HCT116 (cell line): ENCODE data around the gene MICAL3. TPM values are rescaled to one million over a fixed set of nuclear protein-coding genes. Genes with fewer than 3 reads are reported as not detected.

ENCODE experiments used
- ATAC-seq: fragments of 200-7000 bp; cut with Tn5 transposase; 2 replicates; pipeline ENCODE4 v1.9.1; 2020; ENCODE audit warnings: mild to moderate bottlenecking, moderate library complexity
- BruUV-seq: library from RNA; stranded (reverse); fragments of 400-500 nt; replicated peaks from 2 replicates; lab custom pipeline; 2021; lab: Mats Ljungman, UMichigan
- CTCF ChIA-PET: fragments of 300-600 bp; sonication (Branson Sonifier 250); formaldehyde crosslinking; loops from one replicate; lab custom pipeline; 2021; ENCODE audit warnings: antibody characterized with exemption; lab: Charles Lee
- POLR2A ChIA-PET: fragments of 300-600, 350-600 bp; sonication (Branson Sonifier 250); formaldehyde crosslinking; loops from one replicate; lab custom pipeline; 2021; ENCODE audit warnings: antibody characterized with exemption; lab: Charles Lee
- RAD21 ChIA-PET, 2 experiments: fragments of 300-600 bp; sonication (Branson Sonifier 250); formaldehyde crosslinking; loops; one replicate each; lab custom pipeline; 2023; ENCODE audit warnings: low total read pairs in 2 of 2; ENCODE audit not compliant: uncharacterized antibody in 2 of 2, unreplicated experiment in 2 of 2, low non-redundant PET in 1 of 2; lab: Charles Lee
- DNase-seq: peaks from one replicate; pipeline ENCODE4 v3.0.0-alpha.2; 2010; ENCODE audit warnings: low read depth, low spot score
- H2AFZ ChIP-seq: fragments of 200-600 bp; shearing (Covaris generic), sonication (generic); 2 replicates; pipeline ENCODE4 v1.6.1; 2017; ENCODE audit warnings: low read depth, mixed run types, mixed read lengths, antibody characterized with exemption, low read length; ENCODE audit not compliant: poor library complexity, severe bottlenecking
- H3K27ac ChIP-seq: 2 replicates; pipeline ENCODE4 v1.5.1; 2012; ENCODE audit warnings: low read depth, low read length
- H3K27me3 ChIP-seq: fragments of 200-600 bp; sonication (generic); 2 replicates; pipeline ENCODE4 v1.6.1; 2016; ENCODE audit warnings: mixed run types, low read length, mixed read lengths; ENCODE audit not compliant: insufficient read depth
- H3K36me3 ChIP-seq, 2 experiments: fragments of 200-500 bp in 1 of 2; fragments of 200-600 bp in 1 of 2; sonication (Bioruptor generic) in 1 of 2; sonication (generic) in 1 of 2; 2 replicates each; pipeline versions ENCODE4 v1.5.1 to v1.6.1; 2014 to 2016; ENCODE audit warnings: low read length in 2 of 2, inconsistent platforms in 1 of 2, mixed read lengths in 1 of 2, mixed run types in 1 of 2; ENCODE audit not compliant: insufficient read depth in 2 of 2, control insufficient read depth in 1 of 2
- H3K4me1 ChIP-seq, 2 experiments: fragments of 200-600 bp in 1 of 2; sonication (generic) in 1 of 2; 2 replicates each; pipeline versions ENCODE4 v1.5.1 to v1.6.1; 2012 to 2017; ENCODE audit warnings: low read length in 2 of 2, inconsistent platforms in 1 of 2, mild to moderate bottlenecking in 1 of 2, mixed read lengths in 1 of 2, mixed run types in 1 of 2, moderate library complexity in 1 of 2; ENCODE audit not compliant: insufficient read depth in 2 of 2, control insufficient read depth in 1 of 2
- H3K4me2 ChIP-seq: fragments of 200-600 bp; sonication (generic); 2 replicates; pipeline ENCODE4 v1.6.1; 2017; ENCODE audit warnings: mixed run types, low read length, mixed read lengths
- H3K4me3 ChIP-seq, 2 experiments: fragments of 200-600 bp in 1 of 2; sonication (generic) in 1 of 2; replicated peaks in 1 of 2; 2 replicates each; pipeline ENCODE4 v1.5.1; 2011 to 2016; ENCODE audit warnings: low read length in 2 of 2, control low read depth in 1 of 2, low read depth in 1 of 2, mild to moderate bottlenecking in 1 of 2, mixed read lengths in 1 of 2, mixed run types in 1 of 2
- H3K79me2 ChIP-seq: fragments of 200-600 bp; sonication (generic); 2 replicates; pipeline ENCODE4 v1.6.1; 2017; ENCODE audit warnings: mild to moderate bottlenecking, mixed run types, low read length, moderate library complexity, mixed read lengths; ENCODE audit not compliant: insufficient read depth
- H3K9ac ChIP-seq: fragments of 200-600 bp; sonication (generic); 2 replicates; pipeline ENCODE4 v1.6.1; 2016; ENCODE audit warnings: low read length, mixed read lengths
- H3K9me2 ChIP-seq: fragments of 200-600 bp; sonication (generic), shearing (Covaris generic); 2 replicates; pipeline ENCODE4 v1.6.1; 2017; ENCODE audit warnings: mixed run types, mild to moderate bottlenecking, moderate library complexity; ENCODE audit not compliant: insufficient read depth
- H3K9me3 ChIP-seq, 2 experiments: fragments of 200-500 bp in 1 of 2; fragments of 200-600 bp in 1 of 2; sonication (Bioruptor generic) in 1 of 2; sonication (generic) in 1 of 2; 2 replicates each; pipeline ENCODE4 v1.6.1; 2014 to 2017; ENCODE audit warnings: low read length in 2 of 2, mixed read lengths in 2 of 2, inconsistent platforms in 1 of 2, low read depth in 1 of 2, mild to moderate bottlenecking in 1 of 2, mixed run types in 1 of 2, moderate library complexity in 1 of 2; ENCODE audit not compliant: control insufficient read depth in 1 of 2, insufficient read depth in 1 of 2
- H4K20me1 ChIP-seq: fragments of 200-600 bp; sonication (generic), shearing (Covaris generic); 2 replicates; pipeline ENCODE4 v1.6.1; 2017; ENCODE audit warnings: mixed run types, mild to moderate bottlenecking, moderate library complexity; ENCODE audit not compliant: insufficient read depth
- CBX3 ChIP-seq: IDR thresholded peaks from 2 replicates; pipeline ENCODE4 v1.6.1; 2012; ENCODE audit warnings: low read depth
- CEBPB ChIP-seq: IDR thresholded peaks from 2 replicates; pipeline ENCODE4 v1.6.1; 2012; ENCODE audit warnings: low read depth
- EZH2phosphoT487 ChIP-seq: fragments of 200-600 bp; IDR thresholded peaks from 2 replicates; pipeline ENCODE4 v1.6.1; 2018; ENCODE audit warnings: antibody characterized with exemption, borderline replicate concordance
- FOSL1 ChIP-seq: IDR thresholded peaks from 2 replicates; pipeline ENCODE4 v1.6.1; 2012; ENCODE audit warnings: low read depth
- JUND ChIP-seq: IDR thresholded peaks from 2 replicates; pipeline ENCODE4 v1.6.1; 2012
- RAD21 ChIP-seq: IDR thresholded peaks from 2 replicates; pipeline ENCODE4 v1.6.1; 2012; ENCODE audit warnings: low read depth, mild to moderate bottlenecking
- SIN3A ChIP-seq: IDR thresholded peaks from 2 replicates; pipeline ENCODE4 v1.6.1; 2012; ENCODE audit warnings: low read depth
- intact Hi-C: fragments of 100-400 bp; cut with micrococcal nuclease; formaldehyde crosslinking; loops from 2 replicates; pipeline ENCODE4 v1.10.0; 2022
- total RNA-seq: library from RNA; stranded (reverse); gene quantifications from one replicate; pipeline ENCODE4 v1.2.1, GENCODE V29; 2021; ENCODE audit not compliant: unreplicated experiment
- TF ChIP-seq, protein P1 (sequence below), 3 experiments: fragments of 200-600 bp in 1 of 3; sonication (generic) in 1 of 3; IDR thresholded peaks in 2 of 3; conservative IDR thresholded peaks in 1 of 3; 2 replicates each; pipeline ENCODE4 v1.5.1; 2012 to 2017; ENCODE audit warnings: low read depth in 2 of 3, low read length in 2 of 3, antibody characterized with exemption in 1 of 3, borderline replicate concordance in 1 of 3, control low read depth in 1 of 3, mild to moderate bottlenecking in 1 of 3, mixed read lengths in 1 of 3, mixed run types in 1 of 3, moderate library complexity in 1 of 3; ENCODE audit not compliant: insufficient read depth in 1 of 3
- TF ChIP-seq, protein P2 (sequence below): IDR thresholded peaks from 2 replicates; pipeline ENCODE4 v1.6.1; 2012
- TF ChIP-seq, protein P3 (sequence below): IDR thresholded peaks from 2 replicates; pipeline ENCODE4 v1.6.1; 2012; ENCODE audit warnings: low read depth

Gene MICAL3
- total RNA-seq, 1 experiment from 2014 or later = 30.8 TPM

DNA sequence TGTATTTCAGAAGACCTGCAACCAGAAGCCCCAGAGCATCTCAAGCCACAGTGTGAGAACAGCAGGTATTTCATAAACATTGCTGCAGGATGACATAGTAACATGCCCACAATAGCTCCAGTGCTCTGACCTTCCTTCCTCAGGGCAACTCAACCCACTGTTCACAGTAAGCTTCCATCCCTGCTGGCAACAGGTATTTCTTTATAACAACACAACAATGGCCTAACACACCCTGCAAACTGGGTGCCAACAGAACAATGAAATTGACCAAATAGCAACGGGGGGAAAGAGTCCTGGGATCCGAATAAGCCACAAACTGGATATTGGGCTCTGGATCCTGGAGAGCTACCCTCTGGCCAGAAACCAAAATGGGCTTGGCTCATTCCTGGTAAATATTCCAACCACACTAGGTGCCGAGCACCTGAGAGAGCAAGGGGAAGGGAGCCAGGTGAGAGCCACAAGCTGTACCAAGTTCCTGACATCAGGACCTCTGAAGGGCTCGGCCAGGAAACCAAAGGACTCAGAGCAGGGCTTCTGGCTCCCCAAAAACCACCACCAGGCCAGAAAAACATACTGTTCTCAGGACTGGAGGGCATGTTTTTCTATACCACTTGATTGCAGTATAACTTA, 99.5 kb downstream of the MICAL3 start:
- no peak overlapping the region for H3K4me2 ChIP-seq
- peaks cover 88% of the 10 kb centered on the region for H3K79me2 ChIP-seq
- H3K36me3 ChIP-seq = no peaks in the 10 kb centered on the region
- H3K27ac ChIP-seq = no peak overlapping the region
- no peak overlapping the region for H3K9ac ChIP-seq
- peaks cover 23 to 46% of the 10 kb centered on the region in 2 experiments for H3K4me1 ChIP-seq
- RAD21 ChIA-PET = no interaction called here
- DNase-seq = no peak
- H3K9me2 ChIP-seq = no peaks in the 10 kb centered on the region
- H4K20me1 ChIP-seq = peaks cover 14% of the 10 kb centered on the region; the same call in 1 of the 2 replicates
- ATAC-seq = no peak
- no peaks in the 10 kb centered on the region for H3K9me3 ChIP-seq
- POLR2A ChIA-PET = no interaction called here
- H3K27me3 ChIP-seq = no peaks in the 10 kb centered on the region
- H3K4me3 ChIP-seq = no peak overlapping the region
- CTCF ChIA-PET = interaction anchor here (0.9 kb wide), 1 partner anchor 76 kb away, joined by 3 read pairs; no protein-coding TSS in a partner anchor
- BruUV-seq = no TSS peak
- no peak overlapping the region for H2AFZ ChIP-seq
- no peak for TF ChIP-seq FOSL1
- TF ChIP-seq, protein P1, sequence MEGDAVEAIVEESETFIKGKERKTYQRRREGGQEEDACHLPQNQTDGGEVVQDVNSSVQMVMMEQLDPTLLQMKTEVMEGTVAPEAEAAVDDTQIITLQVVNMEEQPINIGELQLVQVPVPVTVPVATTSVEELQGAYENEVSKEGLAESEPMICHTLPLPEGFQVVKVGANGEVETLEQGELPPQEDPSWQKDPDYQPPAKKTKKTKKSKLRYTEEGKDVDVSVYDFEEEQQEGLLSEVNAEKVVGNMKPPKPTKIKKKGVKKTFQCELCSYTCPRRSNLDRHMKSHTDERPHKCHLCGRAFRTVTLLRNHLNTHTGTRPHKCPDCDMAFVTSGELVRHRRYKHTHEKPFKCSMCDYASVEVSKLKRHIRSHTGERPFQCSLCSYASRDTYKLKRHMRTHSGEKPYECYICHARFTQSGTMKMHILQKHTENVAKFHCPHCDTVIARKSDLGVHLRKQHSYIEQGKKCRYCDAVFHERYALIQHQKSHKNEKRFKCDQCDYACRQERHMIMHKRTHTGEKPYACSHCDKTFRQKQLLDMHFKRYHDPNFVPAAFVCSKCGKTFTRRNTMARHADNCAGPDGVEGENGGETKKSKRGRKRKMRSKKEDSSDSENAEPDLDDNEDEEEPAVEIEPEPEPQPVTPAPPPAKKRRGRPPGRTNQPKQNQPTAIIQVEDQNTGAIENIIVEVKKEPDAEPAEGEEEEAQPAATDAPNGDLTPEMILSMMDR (IDR thresholded peaks at IDR 0.05 in 2 of 3, conservative IDR thresholded peaks at IDR 0.05 in 1 of 3; ENCODE audit: borderline replicate concordance in 1 of 3, insufficient read depth in 1 of 3, low read depth in 2 of 3, low read length in 2 of 3) = no peak
- intact Hi-C loops = loop anchor here (1.0 kb wide), 1 partner anchor 24 kb away; no protein-coding TSS in a partner anchor

DNA sequence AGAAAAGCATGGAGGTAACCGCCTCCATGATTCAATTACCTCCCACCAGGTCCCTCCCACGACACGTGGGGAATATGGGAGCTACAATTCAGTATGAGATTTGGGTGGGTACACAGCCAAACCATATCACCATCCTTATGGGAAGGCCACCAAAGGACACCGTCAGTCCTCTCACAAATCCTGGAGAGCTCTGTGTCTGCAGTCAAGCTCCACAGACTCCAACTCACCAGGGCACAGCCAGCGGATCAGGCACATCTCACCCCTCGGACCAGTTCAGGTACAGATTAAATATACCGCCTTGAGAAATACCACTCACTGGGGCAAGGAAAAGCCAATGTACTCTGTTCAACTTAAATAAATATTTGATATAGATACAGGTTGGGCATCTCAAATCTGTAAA, 100.3 kb downstream of the MICAL3 start:
- Histone ChIP-seq H3K9me3 (no peaks in the 10 kb centered on the region), H3K4me2 (no peak overlapping the region), H3K4me3 (no peak overlapping the region), H4K20me1 (peaks cover 18% of the 10 kb centered on the region; the same call in 1 of the 2 replicates), H3K9ac (no peak overlapping the region), H3K79me2 (peaks cover 88% of the 10 kb centered on the region), H3K36me3 (no peaks in the 10 kb centered on the region), H3K27me3 (no peaks in the 10 kb centered on the region), H2AFZ (no peak overlapping the region), H3K27ac (no peak overlapping the region), H3K9me2 (no peaks in the 10 kb centered on the region), H3K4me1 (peaks cover 24 to 53% of the 10 kb centered on the region in 2 experiments)
- ChIA-PET POLR2A (interaction anchor here (0.6 kb wide), 1 partner anchor 50 kb away, joined by 3 read pairs; no protein-coding TSS in a partner anchor), RAD21 (no interaction called here), CTCF (interaction anchor here (0.9 kb wide), 1 partner anchor 76 kb away, joined by 3 read pairs; no protein-coding TSS in a partner anchor)
- ATAC-seq = no peak
- BruUV-seq = no TSS peak
- no peak for DNase-seq
- intact Hi-C loops = no loop called here
- TF ChIP-seq CEBPB (no peak), RAD21 (no peak), CBX3 (no peak), JUND (no peak), FOSL1 (no peak), EZH2phosphoT487 (no peak), SIN3A (no peak)
- TF ChIP-seq, protein P2, sequence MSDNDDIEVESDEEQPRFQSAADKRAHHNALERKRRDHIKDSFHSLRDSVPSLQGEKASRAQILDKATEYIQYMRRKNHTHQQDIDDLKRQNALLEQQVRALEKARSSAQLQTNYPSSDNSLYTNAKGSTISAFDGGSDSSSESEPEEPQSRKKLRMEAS = no peak
- TF ChIP-seq, protein P3, sequence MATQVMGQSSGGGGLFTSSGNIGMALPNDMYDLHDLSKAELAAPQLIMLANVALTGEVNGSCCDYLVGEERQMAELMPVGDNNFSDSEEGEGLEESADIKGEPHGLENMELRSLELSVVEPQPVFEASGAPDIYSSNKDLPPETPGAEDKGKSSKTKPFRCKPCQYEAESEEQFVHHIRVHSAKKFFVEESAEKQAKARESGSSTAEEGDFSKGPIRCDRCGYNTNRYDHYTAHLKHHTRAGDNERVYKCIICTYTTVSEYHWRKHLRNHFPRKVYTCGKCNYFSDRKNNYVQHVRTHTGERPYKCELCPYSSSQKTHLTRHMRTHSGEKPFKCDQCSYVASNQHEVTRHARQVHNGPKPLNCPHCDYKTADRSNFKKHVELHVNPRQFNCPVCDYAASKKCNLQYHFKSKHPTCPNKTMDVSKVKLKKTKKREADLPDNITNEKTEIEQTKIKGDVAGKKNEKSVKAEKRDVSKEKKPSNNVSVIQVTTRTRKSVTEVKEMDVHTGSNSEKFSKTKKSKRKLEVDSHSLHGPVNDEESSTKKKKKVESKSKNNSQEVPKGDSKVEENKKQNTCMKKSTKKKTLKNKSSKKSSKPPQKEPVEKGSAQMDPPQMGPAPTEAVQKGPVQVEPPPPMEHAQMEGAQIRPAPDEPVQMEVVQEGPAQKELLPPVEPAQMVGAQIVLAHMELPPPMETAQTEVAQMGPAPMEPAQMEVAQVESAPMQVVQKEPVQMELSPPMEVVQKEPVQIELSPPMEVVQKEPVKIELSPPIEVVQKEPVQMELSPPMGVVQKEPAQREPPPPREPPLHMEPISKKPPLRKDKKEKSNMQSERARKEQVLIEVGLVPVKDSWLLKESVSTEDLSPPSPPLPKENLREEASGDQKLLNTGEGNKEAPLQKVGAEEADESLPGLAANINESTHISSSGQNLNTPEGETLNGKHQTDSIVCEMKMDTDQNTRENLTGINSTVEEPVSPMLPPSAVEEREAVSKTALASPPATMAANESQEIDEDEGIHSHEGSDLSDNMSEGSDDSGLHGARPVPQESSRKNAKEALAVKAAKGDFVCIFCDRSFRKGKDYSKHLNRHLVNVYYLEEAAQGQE = no peak
- TF ChIP-seq, protein P1 (IDR thresholded peaks at IDR 0.05 in 2 of 3, conservative IDR thresholded peaks at IDR 0.05 in 1 of 3; ENCODE audit: borderline replicate concordance in 1 of 3, insufficient read depth in 1 of 3, low read depth in 2 of 3, low read length in 2 of 3) = no peak
